ENCODE data around the gene FKBP8. TPM values are rescaled to one million over a fixed set of nuclear protein-coding genes. Genes with fewer than 3 reads are reported as not detected.

FKBP8 gene
- total RNA-seq, 4 donors from 2014 or later, result 139 to 273 (median 205) TPM

GRCh38 chr19:18589380-18590272, 46.3 kb upstream of the FKBP8 start:
- Histone ChIP-seq H3K27me3 (no peaks in the 10 kb centered on the region), H3K36me3 (no peaks in the 10 kb centered on the region), H3K9me3 (no peaks in the 10 kb centered on the region), H3K4me1 (peaks cover 1 to 10% of the 10 kb centered on the region in 2 donors), H3K27ac (peak overlapping the region; percentile 88 to 89), H3K4me3 (peak overlapping the region; percentile 48 to 84)
- intact Hi-C loops (cut with DNase I; ENCODE audit: low total_unique reads), result loop anchor here (5.0 kb wide), 1 partner anchor 258 kb away; no protein-coding TSS in a partner anchor
- TF ChIP-seq POLR2A (IDR thresholded peaks at IDR 0.05) (no peak), CTCF (IDR thresholded peaks at IDR 0.05) (peak in 2 of 4 experiments; percentile 22 to 35)
- DNase-seq, result peak; percentile 59 to 68

- H3K36me3 ChIP-seq, result no peaks in the 10 kb centered on the region
- TF ChIP-seq CTCF (IDR thresholded peaks at IDR 0.05), result peak; percentile 77 to 92 (median 86)
- peak; percentile 19 to 47 for TF ChIP-seq POLR2A (IDR thresholded peaks at IDR 0.05)
- peak within 1 kb of the TSS; percentile 88 to 89 for H3K27ac ChIP-seq
- no peaks in the 10 kb centered on the region for H3K9me3 ChIP-seq
- H3K27me3 ChIP-seq, result no peaks in the 10 kb centered on the region
- peak; percentile 84 for DNase-seq
- intact Hi-C loops (cut with DNase I; ENCODE audit: low total_unique reads), result no loop called here
- H3K4me3 ChIP-seq, result peak within 1 kb of the TSS; percentile 48 to 84
- peaks cover 0 to 6% of the 10 kb centered on the region in 2 donors for H3K4me1 ChIP-seq
Measured at GRCh38 chr19:18588611-18589379, 45.4 kb upstream of the FKBP8 start, which contains the start of gene REX1BD. REX1BD (plus strand) TSS chr19:18588798; CDS start chr19:18588802, 4 bp downstream.

GRCh38 chr19:18587962-18588610, 44.7 kb upstream of the FKBP8 start:
- Histone ChIP-seq H3K4me1 (peaks cover 0 to 6% of the 10 kb centered on the region in 2 donors), H3K27me3 (no peaks in the 10 kb centered on the region), H3K9me3 (no peaks in the 10 kb centered on the region), H3K36me3 (no peaks in the 10 kb centered on the region), H3K27ac (peak overlapping the region; percentile 88 to 89), H3K4me3 (peak overlapping the region; percentile 48 to 84)
- intact Hi-C loops (cut with DNase I; ENCODE audit: low total_unique reads), result no loop called here
- no peak for DNase-seq
- no peak for TF ChIP-seq CTCF (IDR thresholded peaks at IDR 0.05)
- TF ChIP-seq POLR2A (IDR thresholded peaks at IDR 0.05), result no peak

- Histone ChIP-seq H3K4me1 (peaks cover 0 to 6% of the 10 kb centered on the region in 2 donors), H3K27me3 (no peaks in the 10 kb centered on the region), H3K4me3 (no peak overlapping the region), H3K36me3 (no peaks in the 10 kb centered on the region), H3K9me3 (no peaks in the 10 kb centered on the region), H3K27ac (peak overlapping the region; percentile 88 to 89)
- DNase-seq, result no peak
- no peak for TF ChIP-seq POLR2A (IDR thresholded peaks at IDR 0.05)
- intact Hi-C loops (cut with DNase I; ENCODE audit: low total_unique reads), result no loop called here
Measured at GRCh38 chr19:18587561-18587960, 44.2 kb upstream of the FKBP8 start.

- TF ChIP-seq CTCF (IDR thresholded peaks at IDR 0.05), result no peak
- TF ChIP-seq POLR2A (IDR thresholded peaks at IDR 0.05), result no peak
- intact Hi-C loops (cut with DNase I; ENCODE audit: low total_unique reads), result no loop called here
- no peak for DNase-seq
Measured at GRCh38 chr19:18586306-18586705, 42.9 kb upstream of the FKBP8 start.

More at GRCh38 chr19:18586306-18586705, 42.9 kb upstream of the FKBP8 start:
- no peak overlapping the region for H3K4me3 ChIP-seq
- H3K27ac ChIP-seq, result no peak overlapping the region
- no peaks in the 10 kb centered on the region for H3K9me3 ChIP-seq
- H3K4me1 ChIP-seq, result peaks cover 0 to 6% of the 10 kb centered on the region in 2 donors
- H3K36me3 ChIP-seq, result no peaks in the 10 kb centered on the region
- no peaks in the 10 kb centered on the region for H3K27me3 ChIP-seq
